Measurements from ENCODE around the gene SYT3. TPM values are rescaled to one million over a fixed set of nuclear protein-coding genes. Genes with fewer than 3 reads are reported as not detected.

SYT3 gene
- total RNA-seq, 2 experiments from 2014 or later = 0.16 to 0.17 TPM

- Histone ChIP-seq H4K20me1 (ENCODE audit: insufficient read depth, low read length) (no peaks in the 10 kb centered on the region), H3K79me2 (ENCODE audit: insufficient read depth, low read depth, low read length) (no peaks in the 10 kb centered on the region), H3K36me3 (ENCODE audit: insufficient read depth, low read length) (no peaks in the 10 kb centered on the region), H3K9me3 (ENCODE audit: low read length) (no peaks in the 10 kb centered on the region), H3K27ac (ENCODE audit: low read depth, low read length, poor library complexity, severe bottlenecking) (no peak overlapping the region), H3K4me1 (ENCODE audit: insufficient read depth, low read length, poor library complexity, severe bottlenecking) (peaks cover 15% of the 10 kb centered on the region), H2AFZ (ENCODE audit: low read length) (no peak overlapping the region), H3K4me3 (ENCODE audit: low read depth, low read length, poor library complexity, severe bottlenecking) (no peak overlapping the region), H3K9me2 (ENCODE audit: insufficient read depth, low read length) (no peaks in the 10 kb centered on the region), H3K4me2 (ENCODE audit: low read length) (no peak overlapping the region)
- intact Hi-C loops (cut with micrococcal nuclease; ENCODE audit: unreplicated experiment) = no loop called here
- no peak for DNase-seq (ENCODE audit: low spot score)
- TF ChIP-seq EZH2phosphoT487 (IDR thresholded peaks at IDR 0.05; ENCODE audit: borderline replicate concordance, low read depth, low read length) (no peak), CTCF (conservative IDR thresholded peaks at IDR 0.05; ENCODE audit: low read length) (no peak)
- CTCF ChIA-PET (ENCODE audit: unreplicated experiment) = no interaction called here
- POLR2A ChIA-PET = no interaction called here
- BruUV-seq (replicated peaks) = no TSS peak
Measured at GRCh38 chr19:50662651-50663481, 23.2 kb upstream of the SYT3 start.

- Histone ChIP-seq H4K20me1 (ENCODE audit: insufficient read depth, low read length) (no peaks in the 10 kb centered on the region), H3K4me2 (ENCODE audit: low read length) (no peak overlapping the region), H3K4me3 (ENCODE audit: low read depth, low read length, poor library complexity, severe bottlenecking) (no peak overlapping the region), H2AFZ (ENCODE audit: low read length) (no peak overlapping the region), H3K36me3 (ENCODE audit: insufficient read depth, low read length) (no peaks in the 10 kb centered on the region), H3K79me2 (ENCODE audit: insufficient read depth, low read depth, low read length) (no peaks in the 10 kb centered on the region), H3K4me1 (ENCODE audit: insufficient read depth, low read length, poor library complexity, severe bottlenecking) (peaks cover 22% of the 10 kb centered on the region), H3K27ac (ENCODE audit: low read depth, low read length, poor library complexity, severe bottlenecking) (no peak overlapping the region), H3K9me3 (ENCODE audit: low read length) (no peaks in the 10 kb centered on the region), H3K9me2 (ENCODE audit: insufficient read depth, low read length) (no peaks in the 10 kb centered on the region)
- no TSS peak for BruUV-seq (replicated peaks)
- POLR2A ChIA-PET = no interaction called here
- CTCF ChIA-PET (ENCODE audit: unreplicated experiment) = no interaction called here
- no peak for TF ChIP-seq EZH2phosphoT487 (IDR thresholded peaks at IDR 0.05; ENCODE audit: borderline replicate concordance, low read depth, low read length)
- TF ChIP-seq CTCF (conservative IDR thresholded peaks at IDR 0.05; ENCODE audit: low read length) = no peak
- intact Hi-C loops (cut with micrococcal nuclease; ENCODE audit: unreplicated experiment) = no loop called here
- DNase-seq (ENCODE audit: low spot score) = no peak
Measured at GRCh38 chr19:50661766-50662650, 22.3 kb upstream of the SYT3 start.

All from OCI-LY7 (cell line).